ENCODE results near the gene LCN10. TPM values are rescaled to one million over a fixed set of nuclear protein-coding genes. Genes with fewer than 3 reads are reported as not detected.
"Not testable (repeated sequence)": the region's sequence is repeated elsewhere in the genome, so short reads cannot be mapped to it uniquely, and the experiment has no call there.

The LCN10 gene
- polyA plus RNA-seq, 4 donors: 0.18 to 2.1 (median 0.90) TPM

- DNase-seq (ENCODE audit: low read depth in 4 of 4, low spot score in 3 of 4): no peak
Observed at GRCh38 chr9:136773386-136774044, 30.8 kb upstream of the LCN10 start.

DNA sequence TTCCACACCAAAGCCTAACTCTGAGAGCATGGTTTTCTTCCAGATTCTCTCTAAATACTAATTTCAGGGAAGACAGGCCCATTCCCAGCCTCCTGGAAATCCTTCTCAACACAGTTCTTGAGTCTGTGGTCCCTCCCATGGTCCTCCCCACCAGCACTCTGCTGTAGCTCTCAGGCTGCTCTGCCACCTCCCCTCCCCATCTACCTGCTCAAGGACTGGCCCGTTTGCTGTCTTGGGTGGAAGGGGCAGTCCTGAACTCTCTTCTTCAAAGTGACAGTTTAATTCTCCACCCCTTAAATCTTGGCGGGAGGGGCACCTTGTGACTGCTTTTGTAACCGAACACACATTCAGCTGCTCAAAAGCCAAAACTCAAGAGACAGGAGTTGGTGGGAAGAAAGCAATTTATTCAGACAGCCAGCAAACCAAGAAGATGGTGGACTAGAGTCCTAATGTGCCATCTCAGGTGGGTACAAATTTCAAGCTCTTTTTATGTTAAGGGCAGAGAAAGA lies 29.2 kb upstream of the LCN10 start:
- no peak for DNase-seq (ENCODE audit: low read depth in 4 of 4, low spot score in 3 of 4)

GRCh38 chr9:136769710-136770191 lies 27.0 kb upstream of the LCN10 start:
- no peak for DNase-seq (ENCODE audit: low read depth in 4 of 4, low spot score in 3 of 4)

DNA sequence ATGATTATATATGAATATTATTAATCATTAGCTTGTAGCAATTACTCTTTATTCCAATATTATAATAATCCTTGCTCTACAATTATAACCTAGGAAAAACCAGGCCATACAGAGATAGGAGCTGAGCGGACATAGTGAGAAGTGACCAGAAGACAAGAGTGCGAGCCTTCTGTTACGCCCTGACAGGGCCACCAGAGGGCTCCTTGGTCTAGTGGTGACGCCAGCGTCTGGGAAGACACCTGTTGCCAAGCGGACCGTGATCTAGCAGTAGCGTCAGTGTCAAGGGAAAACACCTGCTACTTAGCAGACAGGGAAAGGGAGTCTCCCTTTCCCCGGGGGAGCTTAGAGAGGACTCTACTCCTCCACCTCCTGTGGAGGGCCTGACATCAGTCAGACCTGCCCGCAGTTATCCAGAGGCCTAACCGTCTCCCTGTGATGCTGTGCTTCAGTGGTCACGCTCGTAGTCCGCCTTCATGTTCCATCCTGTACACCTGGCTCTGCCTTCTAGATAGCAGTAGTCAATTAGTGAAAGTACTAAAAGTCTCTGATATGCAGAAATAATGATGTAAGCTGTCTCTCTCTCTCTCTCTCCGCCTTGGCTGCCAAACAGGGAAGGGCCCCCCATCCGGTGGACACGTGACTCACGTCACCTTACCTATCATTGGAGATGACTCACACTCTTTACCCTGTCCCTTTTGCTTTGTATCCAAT lies 23.8 kb upstream of the LCN10 start:
- not testable (repeated sequence) for DNase-seq (ENCODE audit: low read depth in 4 of 4, low spot score in 3 of 4)

DNA sequence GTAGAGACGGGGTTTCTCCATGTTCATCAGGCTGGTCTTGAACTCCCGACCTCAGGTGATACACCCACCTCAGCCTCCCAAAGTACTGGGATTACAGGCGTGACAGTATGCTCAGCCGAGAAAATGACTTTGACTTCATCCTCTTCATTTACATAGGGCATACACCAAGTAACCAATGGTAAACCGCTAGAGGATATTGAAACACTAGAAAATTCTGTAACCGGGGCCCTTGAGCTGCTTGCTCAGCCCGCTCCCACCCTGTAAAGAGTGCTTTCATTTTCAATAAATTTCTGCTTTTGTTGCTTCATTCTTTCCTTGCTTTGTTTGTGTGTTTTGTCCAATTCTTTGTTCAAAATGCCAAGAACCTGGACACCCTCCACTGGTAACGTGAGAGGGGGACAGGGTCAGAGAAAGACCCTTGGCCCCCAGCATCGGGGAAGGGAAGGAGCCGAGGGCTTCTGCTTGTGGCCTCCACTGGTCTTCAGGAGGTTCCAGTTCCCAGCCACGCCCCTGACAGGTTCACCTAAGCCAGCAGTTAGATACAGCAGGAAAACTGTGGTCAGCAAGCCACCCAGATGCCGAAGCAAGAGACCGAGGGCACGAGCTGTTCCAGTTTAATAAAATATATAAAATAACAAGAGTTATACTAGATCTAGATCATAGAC lies 23.1 kb upstream of the LCN10 start:
- DNase-seq (ENCODE audit: low read depth in 4 of 4, low spot score in 3 of 4): not testable (repeated sequence)

- no peak for DNase-seq (ENCODE audit: low read depth in 4 of 4, low spot score in 3 of 4)
Observed at GRCh38 chr9:136765041-136765440, 22.3 kb upstream of the LCN10 start.

- DNase-seq (ENCODE audit: low read depth in 4 of 4, low spot score in 3 of 4): no peak
Observed at GRCh38 chr9:136764301-136764891, 21.7 kb upstream of the LCN10 start, which contains the start of gene LCN15. Gene LCN15, minus strand, starts transcription at chr9:136764518. Its CDS starts 30 bp downstream, at chr9:136764488.

- no peak for DNase-seq (ENCODE audit: low read depth in 4 of 4, low spot score in 3 of 4)
Observed at GRCh38 chr9:136763649-136764035, 20.9 kb upstream of the LCN10 start.

GRCh38 chr9:136762915-136763648 lies 20.3 kb upstream of the LCN10 start:
- DNase-seq (ENCODE audit: low read depth in 4 of 4, low spot score in 3 of 4): no peak

GRCh38 chr9:136762221-136762691 lies 19.5 kb upstream of the LCN10 start:
- DNase-seq (ENCODE audit: low read depth in 4 of 4, low spot score in 3 of 4): no peak

DNA sequence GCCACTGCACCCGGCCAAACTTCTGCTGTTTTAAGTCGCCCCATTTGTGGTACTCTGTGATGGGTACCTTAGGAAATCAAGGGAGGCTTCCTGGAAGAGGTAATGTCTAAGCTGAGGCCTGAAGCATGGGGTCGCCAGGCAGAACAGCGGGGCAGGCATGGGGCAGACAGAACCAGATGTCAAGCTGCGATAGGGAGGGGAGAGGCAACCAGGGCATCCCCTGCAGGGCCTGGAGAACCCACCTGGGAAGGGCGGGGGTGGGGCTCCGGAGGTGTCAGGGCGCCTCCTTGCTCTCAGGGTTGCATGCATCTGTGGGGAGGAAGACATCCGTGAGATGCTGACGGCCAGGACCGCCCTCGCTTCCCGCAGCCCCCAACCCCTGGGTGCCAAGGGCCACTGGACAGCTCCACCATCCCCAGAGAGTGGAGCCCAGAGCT lies 18.8 kb upstream of the LCN10 start:
- no peak for DNase-seq (ENCODE audit: low read depth in 4 of 4, low spot score in 3 of 4)

DNA sequence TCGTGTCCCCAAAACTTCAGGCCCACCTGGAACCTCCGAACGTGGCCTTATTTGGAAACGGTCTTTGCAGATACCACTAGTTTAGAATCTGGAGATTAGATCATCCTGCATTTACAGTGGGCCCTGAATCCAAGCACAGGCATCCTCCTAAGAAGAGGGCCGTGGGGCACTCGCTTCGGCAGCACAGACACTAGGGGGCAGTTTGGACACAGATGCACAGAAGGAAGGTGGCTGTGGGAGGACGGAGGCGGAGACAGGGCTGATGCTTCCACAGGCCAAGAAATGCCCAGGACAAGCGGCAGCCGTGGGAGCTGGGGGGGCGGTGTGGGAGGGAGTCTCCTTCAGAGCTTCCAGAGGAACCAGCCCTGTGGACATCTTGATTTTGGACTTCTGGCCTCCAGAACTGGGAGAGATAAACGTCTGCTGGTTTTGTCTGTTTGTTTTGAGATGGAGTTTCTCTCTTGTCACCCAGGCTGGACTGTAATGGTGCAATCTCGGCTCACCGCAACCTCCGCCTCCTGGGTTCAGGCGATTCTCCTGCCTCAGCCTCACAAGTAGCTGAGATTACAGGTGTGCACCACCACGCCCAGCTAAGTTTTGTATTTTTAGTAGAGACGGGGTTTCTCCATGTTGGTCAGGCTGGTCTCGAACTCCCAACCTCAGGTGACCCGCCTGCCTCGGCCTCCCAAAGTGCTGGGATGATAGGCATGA lies 18.2 kb upstream of the LCN10 start:
- not testable (repeated sequence) for DNase-seq (ENCODE audit: low read depth in 4 of 4, low spot score in 3 of 4)

GRCh38 chr9:136760424-136760823 lies 17.7 kb upstream of the LCN10 start:
- no peak for DNase-seq (ENCODE audit: low read depth in 4 of 4, low spot score in 3 of 4)

DNA sequence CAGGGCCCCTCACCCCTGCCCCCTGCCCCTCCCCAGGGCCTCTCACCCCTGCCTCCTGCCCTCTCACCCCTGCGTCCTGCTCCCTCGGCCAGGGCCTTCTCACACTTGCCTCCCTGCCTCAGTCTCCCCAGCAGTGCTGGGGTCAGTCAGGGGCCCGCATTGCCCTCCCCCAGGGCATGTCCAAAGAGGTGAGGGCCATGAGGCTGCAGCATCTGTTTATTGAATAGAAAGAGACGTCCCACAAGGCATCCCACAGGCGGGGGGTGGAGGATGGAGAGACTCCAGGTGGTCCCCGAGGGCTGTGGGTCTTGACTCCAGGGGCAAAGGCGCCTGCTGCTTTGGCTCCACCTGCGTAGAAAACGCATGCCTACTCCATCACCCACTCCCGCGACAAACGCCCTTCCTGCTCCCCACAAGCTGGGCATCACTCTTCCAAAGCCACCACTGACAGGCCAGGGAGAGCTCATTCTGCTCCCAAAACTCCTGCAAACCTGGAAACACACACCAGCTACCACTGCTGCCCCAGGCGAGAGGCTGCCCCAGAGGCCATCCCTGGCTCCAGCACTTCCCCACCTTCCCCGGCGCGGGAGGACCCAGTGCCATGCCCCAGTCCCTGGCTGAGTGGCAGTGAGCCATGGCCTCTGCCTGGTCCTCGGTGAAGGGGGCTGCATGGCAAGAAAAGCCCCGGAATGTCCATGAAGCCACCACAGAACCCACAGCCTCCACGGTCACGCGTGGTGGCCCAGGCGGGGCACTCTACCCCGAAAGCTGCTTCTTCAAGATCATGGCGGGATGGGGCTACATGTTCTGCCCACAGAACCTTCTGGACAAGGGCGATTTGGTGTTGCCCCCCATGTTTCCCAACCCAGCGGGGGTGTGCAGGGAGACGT lies 16.9 kb upstream of the LCN10 start:
- DNase-seq (ENCODE audit: low read depth in 4 of 4, low spot score in 3 of 4): no peak

GRCh38 chr9:136759001-136759400 lies 16.3 kb upstream of the LCN10 start:
- DNase-seq (ENCODE audit: low read depth in 4 of 4, low spot score in 3 of 4): no peak

GRCh38 chr9:136757751-136758140 lies 15.0 kb upstream of the LCN10 start:
- no peak for DNase-seq (ENCODE audit: low read depth in 4 of 4, low spot score in 3 of 4)

DNA sequence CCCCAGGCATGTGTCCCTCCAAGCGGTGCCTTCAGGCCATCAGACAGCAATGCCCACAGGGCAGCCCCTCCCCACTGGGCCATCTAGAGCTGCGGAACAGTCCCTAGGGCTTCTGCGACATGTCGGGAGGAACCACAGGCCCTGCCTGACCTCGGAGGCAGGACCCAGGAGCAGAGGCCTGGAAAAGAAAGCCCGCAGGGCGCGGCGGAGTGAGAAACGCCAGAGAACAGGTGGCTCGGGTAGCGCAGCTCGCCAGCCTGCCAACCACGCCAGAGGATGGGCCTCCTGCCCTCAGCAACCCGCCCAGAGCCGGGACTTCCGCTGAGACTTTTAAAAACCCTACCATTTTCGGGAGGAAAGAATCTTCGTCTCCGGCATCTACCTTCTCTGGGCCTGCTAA lies 14.6 kb upstream of the LCN10 start:
- no peak for DNase-seq (ENCODE audit: low read depth in 4 of 4, low spot score in 3 of 4)

DNA sequence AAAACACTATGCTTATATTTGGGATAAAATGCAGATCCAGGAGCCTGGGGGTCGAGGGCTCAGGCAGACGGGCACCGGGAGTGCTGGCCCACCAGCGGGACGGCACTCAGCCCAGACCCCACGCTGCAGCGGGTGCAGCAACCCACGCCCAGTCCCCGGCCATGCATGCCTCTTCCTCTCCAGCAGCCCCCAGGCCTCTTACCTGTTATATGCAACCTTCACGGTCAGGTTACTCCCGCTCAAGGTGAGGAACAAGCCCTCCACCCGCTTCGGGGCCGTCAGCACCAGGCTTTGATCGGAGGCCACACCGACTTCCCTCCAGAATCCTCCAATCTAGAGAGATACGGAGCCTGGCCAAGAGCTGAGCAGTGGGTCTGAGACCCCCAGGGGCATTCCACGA lies 14.1 kb upstream of the LCN10 start:
- no peak for DNase-seq (ENCODE audit: low read depth in 4 of 4, low spot score in 3 of 4)

DNA sequence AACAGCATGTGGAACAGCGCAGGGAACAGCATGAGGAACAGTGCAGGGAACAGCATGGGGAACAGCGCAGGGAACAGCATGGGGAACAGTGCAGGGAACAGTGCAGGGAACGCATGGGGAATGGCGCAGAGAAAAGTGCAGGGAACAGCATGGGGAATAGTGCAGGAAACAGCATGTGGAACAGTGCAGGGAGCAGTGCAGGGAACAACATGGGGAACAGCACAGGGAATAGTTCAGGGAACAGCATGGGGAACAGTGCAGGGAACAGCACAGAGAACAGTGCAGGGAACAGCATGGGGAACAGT lies 13.3 kb upstream of the LCN10 start:
- DNase-seq (ENCODE audit: low read depth in 4 of 4, low spot score in 3 of 4): no peak

All from left renal pelvis (tissue), 4 donors.